ENCODE measurements around the gene CARD9.

Gene CARD9

DNA sequence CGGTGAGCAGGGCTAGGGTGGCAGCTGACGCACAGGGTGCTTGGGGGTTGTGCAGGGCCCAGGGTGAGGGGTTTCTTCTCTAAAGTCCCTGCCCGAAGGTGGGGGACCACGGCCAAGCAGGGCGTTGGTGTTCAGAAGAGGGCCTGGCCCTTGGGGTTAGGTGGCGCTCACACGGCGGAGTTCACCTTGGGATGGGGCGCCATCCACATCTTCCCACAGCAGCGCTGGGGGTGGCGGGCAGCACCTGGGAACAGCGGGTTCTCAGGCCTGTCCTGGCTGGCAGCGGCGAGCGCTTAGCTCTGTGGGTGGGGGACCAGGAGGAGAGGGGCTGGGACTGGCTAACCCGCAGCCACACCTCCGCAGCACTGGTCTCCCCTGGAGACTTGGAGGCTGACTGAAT is 40.0 kb downstream of the CARD9 start:
- H3K4me1 Mint-ChIP-seq, result peaks cover 11% of the 10 kb centered on the region
- H3K4me3 Mint-ChIP-seq, result no peak overlapping the region
- H3K36me3 Mint-ChIP-seq (ENCODE audit: low read depth), result no peaks in the 10 kb centered on the region
- TF ChIP-seq, protein P1, sequence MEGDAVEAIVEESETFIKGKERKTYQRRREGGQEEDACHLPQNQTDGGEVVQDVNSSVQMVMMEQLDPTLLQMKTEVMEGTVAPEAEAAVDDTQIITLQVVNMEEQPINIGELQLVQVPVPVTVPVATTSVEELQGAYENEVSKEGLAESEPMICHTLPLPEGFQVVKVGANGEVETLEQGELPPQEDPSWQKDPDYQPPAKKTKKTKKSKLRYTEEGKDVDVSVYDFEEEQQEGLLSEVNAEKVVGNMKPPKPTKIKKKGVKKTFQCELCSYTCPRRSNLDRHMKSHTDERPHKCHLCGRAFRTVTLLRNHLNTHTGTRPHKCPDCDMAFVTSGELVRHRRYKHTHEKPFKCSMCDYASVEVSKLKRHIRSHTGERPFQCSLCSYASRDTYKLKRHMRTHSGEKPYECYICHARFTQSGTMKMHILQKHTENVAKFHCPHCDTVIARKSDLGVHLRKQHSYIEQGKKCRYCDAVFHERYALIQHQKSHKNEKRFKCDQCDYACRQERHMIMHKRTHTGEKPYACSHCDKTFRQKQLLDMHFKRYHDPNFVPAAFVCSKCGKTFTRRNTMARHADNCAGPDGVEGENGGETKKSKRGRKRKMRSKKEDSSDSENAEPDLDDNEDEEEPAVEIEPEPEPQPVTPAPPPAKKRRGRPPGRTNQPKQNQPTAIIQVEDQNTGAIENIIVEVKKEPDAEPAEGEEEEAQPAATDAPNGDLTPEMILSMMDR (IDR thresholded peaks at IDR 0.05; ENCODE audit: unreplicated experiment in 3 of 3), result no peak
- no peak overlapping the region for H3K27ac Mint-ChIP-seq
- H3K27me3 Mint-ChIP-seq (ENCODE audit: low read depth), result no peaks in the 10 kb centered on the region
- H3K9me3 Mint-ChIP-seq, result no peaks in the 10 kb centered on the region

DNA sequence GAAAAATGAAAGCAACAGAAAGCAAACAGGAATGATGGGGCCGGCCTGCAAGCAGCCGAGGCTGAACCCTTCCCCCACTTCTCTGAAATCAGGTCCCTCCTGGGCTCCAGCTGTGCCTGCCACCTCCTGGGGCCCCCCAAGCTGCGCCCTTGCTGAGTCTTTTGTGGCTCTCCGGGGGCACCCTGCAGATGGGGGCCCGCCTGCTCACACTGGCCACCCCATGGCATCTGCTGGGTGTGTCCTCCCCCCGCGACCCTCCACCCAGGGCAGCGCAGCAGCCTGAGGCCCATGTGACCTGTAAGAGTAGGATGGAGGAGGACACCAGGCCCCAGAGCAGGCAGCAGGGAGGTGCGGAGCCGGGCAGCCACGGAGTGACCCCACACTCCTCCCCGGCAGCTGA is 40.4 kb downstream of the CARD9 start:
- TF ChIP-seq, protein P1 (IDR thresholded peaks at IDR 0.05; ENCODE audit: unreplicated experiment in 3 of 3), result no peak
- Mint-ChIP-seq H3K4me1 (peaks cover 11% of the 10 kb centered on the region), H3K9me3 (no peaks in the 10 kb centered on the region), H3K27ac (no peak overlapping the region), H3K27me3 (ENCODE audit: low read depth) (no peaks in the 10 kb centered on the region), H3K36me3 (ENCODE audit: low read depth) (no peaks in the 10 kb centered on the region), H3K4me3 (no peak overlapping the region)

DNA sequence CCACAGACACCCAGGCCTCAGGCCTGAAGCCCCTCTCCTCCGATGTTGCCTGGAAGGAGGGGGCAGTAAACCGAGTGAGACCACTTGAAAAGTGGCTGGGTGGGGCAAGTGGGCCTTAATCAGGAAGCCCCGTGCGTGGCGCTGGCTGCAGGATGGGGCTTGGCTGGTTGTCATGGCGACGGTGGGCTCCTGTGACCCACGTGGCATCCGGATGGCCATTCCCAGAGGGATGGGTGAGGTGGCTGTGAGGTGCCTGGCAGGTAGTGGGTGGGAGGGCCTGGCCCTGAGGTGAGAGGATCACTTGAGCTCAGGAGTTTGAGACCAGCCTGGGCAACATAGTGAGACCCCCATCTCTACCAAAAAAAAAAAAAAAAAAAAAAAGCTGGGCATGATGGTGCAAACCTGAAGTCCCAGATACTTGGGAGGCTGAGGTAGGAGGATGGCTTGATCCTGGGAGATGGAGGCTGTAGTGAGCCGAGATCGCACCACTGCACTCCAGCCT is 40.9 kb downstream of the CARD9 start:
- no peak overlapping the region for H3K4me3 Mint-ChIP-seq
- no peaks in the 10 kb centered on the region for H3K9me3 Mint-ChIP-seq
- TF ChIP-seq, protein P1 (IDR thresholded peaks at IDR 0.05; ENCODE audit: unreplicated experiment in 3 of 3), result no peak
- no peaks in the 10 kb centered on the region for H3K36me3 Mint-ChIP-seq (ENCODE audit: low read depth)
- H3K27ac Mint-ChIP-seq, result no peak overlapping the region
- H3K4me1 Mint-ChIP-seq, result peaks cover 11% of the 10 kb centered on the region
- H3K27me3 Mint-ChIP-seq (ENCODE audit: low read depth), result no peaks in the 10 kb centered on the region

DNA sequence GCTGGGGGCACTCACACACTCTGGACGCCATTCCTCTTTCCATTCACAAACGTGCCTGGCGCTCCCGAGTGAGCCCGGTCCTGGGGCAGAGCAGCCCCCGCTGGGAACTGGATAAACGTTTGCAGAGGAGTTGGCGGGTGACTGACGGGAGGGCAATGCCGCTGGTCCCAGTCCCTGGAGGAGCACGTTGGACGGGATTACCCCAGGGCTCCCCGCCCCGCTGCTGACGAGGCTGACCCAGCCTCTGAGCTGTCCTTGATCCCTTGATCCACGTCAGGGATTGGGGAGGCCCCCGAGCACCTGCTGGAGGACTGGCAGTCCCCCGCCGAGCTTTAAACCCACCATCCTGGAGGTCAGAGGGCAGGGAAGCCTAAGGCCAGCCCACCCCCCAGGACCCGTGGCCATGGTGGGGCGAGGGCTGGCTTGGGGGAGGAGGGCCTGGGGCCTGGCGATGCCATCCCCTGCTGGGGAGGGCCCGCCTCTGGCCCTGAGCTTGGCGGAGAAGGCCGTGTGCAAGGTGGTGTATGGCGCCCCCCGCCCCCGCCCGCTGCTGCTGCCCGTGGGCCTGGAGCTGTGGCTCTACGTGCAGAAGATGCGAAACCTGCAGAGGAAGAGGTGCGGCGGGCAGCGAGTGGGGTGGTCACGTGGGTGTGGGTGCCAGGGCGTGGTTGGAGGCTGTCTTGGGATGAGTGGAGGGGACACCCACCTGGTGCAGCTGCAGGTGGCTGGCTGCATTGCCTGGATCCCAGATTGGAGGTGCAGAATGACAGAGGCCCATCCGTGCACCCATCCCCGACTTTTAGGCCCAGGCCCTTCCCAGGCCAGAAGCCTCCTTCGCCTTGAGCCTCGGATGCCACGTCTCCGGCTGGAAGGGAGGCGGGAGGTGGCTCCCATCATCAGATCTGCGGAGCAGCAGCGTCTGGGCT is 41.6 kb downstream of the CARD9 start:
- Mint-ChIP-seq H3K27me3 (ENCODE audit: low read depth) (no peaks in the 10 kb centered on the region), H3K9me3 (no peaks in the 10 kb centered on the region), H3K36me3 (ENCODE audit: low read depth) (no peaks in the 10 kb centered on the region)

DNA sequence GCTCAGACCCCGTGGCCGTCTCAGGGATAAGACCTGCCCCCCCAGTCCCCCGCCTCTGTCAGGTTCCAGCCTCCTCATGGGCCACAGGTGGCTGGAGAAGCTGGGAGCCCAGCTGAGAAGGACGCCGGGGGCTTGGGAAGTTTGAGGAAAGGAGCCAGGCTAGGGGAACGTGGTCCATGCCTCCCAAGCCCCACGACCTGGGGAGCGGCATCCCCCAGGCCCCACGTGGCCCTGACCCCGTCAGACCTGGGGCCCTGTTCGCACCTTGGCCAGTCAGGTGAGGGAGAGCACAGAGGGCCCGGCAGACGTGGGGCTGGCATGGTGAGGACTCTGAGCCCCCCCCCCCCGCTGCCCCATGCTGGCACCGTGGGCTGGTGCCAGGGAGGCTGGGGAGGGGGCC is 42.4 kb downstream of the CARD9 start:
- TF ChIP-seq, protein P1 (IDR thresholded peaks at IDR 0.05; ENCODE audit: unreplicated experiment in 3 of 3), result no peak
- Mint-ChIP-seq H3K4me3 (no peak overlapping the region), H3K27me3 (ENCODE audit: low read depth) (no peaks in the 10 kb centered on the region), H3K4me1 (peaks cover 11% of the 10 kb centered on the region), H3K9me3 (no peaks in the 10 kb centered on the region), H3K27ac (no peak overlapping the region), H3K36me3 (ENCODE audit: low read depth) (no peaks in the 10 kb centered on the region)

More for the DNA sequence above, 41.6 kb downstream of the CARD9 start:
- TF ChIP-seq, protein P1 (IDR thresholded peaks at IDR 0.05; ENCODE audit: unreplicated experiment in 3 of 3), result no peak
- no peak overlapping the region for H3K27ac Mint-ChIP-seq
- H3K4me1 Mint-ChIP-seq, result peaks cover 11% of the 10 kb centered on the region
- H3K4me3 Mint-ChIP-seq, result no peak overlapping the region

Data from nephron (organoid).